B cell (primary cell): ENCODE measurements around the gene CNTNAP4. TPM values are rescaled to one million over a fixed set of nuclear protein-coding genes. Genes with fewer than 3 reads are reported as not detected.

ENCODE experiments used
- ATAC-seq: fragments of 200-7000 bp; cut with Tn5 transposase; one replicate; pipeline ENCODE4 v1.10.0; 2021; ENCODE audit warnings: low read depth, mild to moderate bottlenecking, moderate number of reproducible peaks, moderate library complexity
- CTCF ChIA-PET: fragments of 350-600 bp; sonication (Branson Sonifier 250); formaldehyde crosslinking; loops from one replicate; lab custom pipeline; 2021; ENCODE audit warnings: antibody characterized with exemption, inconsistent platforms; lab: Charles Lee
- POLR2A ChIA-PET: fragments of 350-600 bp; sonication (Branson Sonifier 250); formaldehyde crosslinking; loops from one replicate; lab custom pipeline; 2021; ENCODE audit warnings: antibody characterized with exemption; lab: Charles Lee
- DNase-seq: peaks from one replicate; pipeline ENCODE4 v3.0.0; 2013
- H2AFZ ChIP-seq: 2 replicates; pipeline ENCODE4 v1.6.1; 2012; ENCODE audit warnings: mild to moderate bottlenecking, low read depth, low read length; ENCODE audit not compliant: insufficient read depth, poor library complexity, severe bottlenecking
- H3K27ac ChIP-seq, 2 donors: 1 replicate in 1 of 2; 2 replicates in 1 of 2; pipeline ENCODE4 v1.5.1; 2012 to 2013; ENCODE audit warnings: low read length in 2 of 2, mild to moderate bottlenecking in 2 of 2, moderate library complexity in 1 of 2
- H3K27me3 ChIP-seq, 4 experiments: fragments of 200-600 bp in 1 of 4; sonication (generic) in 1 of 4; replicated peaks in 1 of 4; 1 replicate in 2 of 4; 2 replicates in 2 of 4; pipeline versions ENCODE4 v1.6.1 to v1.7.0; 2013 to 2016; ENCODE audit warnings: low read length in 3 of 4, mild to moderate bottlenecking in 2 of 4, mixed read lengths in 1 of 4, moderate library complexity in 1 of 4; ENCODE audit not compliant: insufficient read depth in 4 of 4, control insufficient read depth in 3 of 4; ENCODE audit errors: control extremely low read depth in 1 of 4
- H3K36me3 ChIP-seq, 2 experiments: replicated peaks in 1 of 2; 1 replicate in 1 of 2; 2 replicates in 1 of 2; pipeline versions ENCODE4 v1.6.1 to v1.7.1; 2013; ENCODE audit warnings: low read length in 1 of 2; ENCODE audit not compliant: insufficient read depth in 2 of 2, control insufficient read depth in 1 of 2; ENCODE audit errors: control extremely low read depth in 1 of 2, extremely low read depth in 1 of 2
- H3K4me1 ChIP-seq, 2 donors: fragments of 200-600 bp in 1 of 2; sonication (generic) in 1 of 2; 1 replicate in 1 of 2; 2 replicates in 1 of 2; pipeline versions ENCODE4 v1.5.1 to v1.6.1; 2013 to 2017; ENCODE audit warnings: low read length in 2 of 2; ENCODE audit not compliant: control insufficient read depth in 2 of 2, insufficient read depth in 2 of 2
- H3K4me2 ChIP-seq: replicated peaks from 2 replicates; pipeline ENCODE3; 2012; ENCODE audit warnings: mild to moderate bottlenecking, low read depth, low read length; ENCODE audit not compliant: poor library complexity, severe bottlenecking
- H3K4me3 ChIP-seq, 5 experiments: fragments of 200-600 bp in 1 of 5; sonication (generic) in 1 of 5; 1 replicate in 3 of 5; 2 replicates in 2 of 5; pipeline versions ENCODE4 v1.5.1 to v1.7.0; 2011 to 2016; ENCODE audit warnings: low read length in 4 of 5, mild to moderate bottlenecking in 4 of 5, low read depth in 2 of 5, control low read depth in 1 of 5, moderate library complexity in 1 of 5; ENCODE audit not compliant: insufficient read depth in 1 of 5; ENCODE audit errors: control extremely low read depth in 1 of 5, extremely low read depth in 1 of 5
- H3K79me2 ChIP-seq: fragments of 200-600 bp; sonication (generic); one replicate; pipeline ENCODE4 v1.6.0; 2016; ENCODE audit warnings: low read length; ENCODE audit not compliant: control insufficient read depth, insufficient read depth
- H3K9ac ChIP-seq: fragments of 200-600 bp; sonication (generic); 2 replicates; pipeline ENCODE4 v1.6.1; 2017; ENCODE audit warnings: mild to moderate bottlenecking, low read length, moderate library complexity
- H3K9me3 ChIP-seq, 3 donors: one replicate each; pipeline versions ENCODE4 v1.6.1 to v1.7.1; 2013; ENCODE audit warnings: low read length in 2 of 3; ENCODE audit not compliant: control insufficient read depth in 2 of 3, insufficient read depth in 1 of 3; ENCODE audit errors: control extremely low read depth in 1 of 3
- H4K20me1 ChIP-seq: 2 replicates; pipeline ENCODE4 v1.6.0; 2012; ENCODE audit warnings: mild to moderate bottlenecking, low read length; ENCODE audit not compliant: insufficient read depth, control insufficient read depth, poor library complexity, severe bottlenecking
- H3K27ac Mint-ChIP-seq: one replicate; pipeline ENCODE4 v1.8.0; 2021; ENCODE audit warnings: mixed read lengths
- H3K27me3 Mint-ChIP-seq: one replicate; pipeline ENCODE4 v1.8.0; 2021; ENCODE audit warnings: mixed read lengths
- H3K4me1 Mint-ChIP-seq: one replicate; pipeline ENCODE4 v1.8.0; 2021; ENCODE audit warnings: mixed read lengths
- H3K4me3 Mint-ChIP-seq: one replicate; pipeline ENCODE4 v1.8.0; 2021; ENCODE audit warnings: mixed read lengths
- H3K9me3 Mint-ChIP-seq: one replicate; pipeline ENCODE4 v1.8.0; 2022; ENCODE audit warnings: mixed read lengths; ENCODE audit not compliant: insufficient read depth
- EZH2 ChIP-seq: IDR thresholded peaks from 2 replicates; pipeline ENCODE4 v1.6.1; 2012; ENCODE audit warnings: borderline replicate concordance, low read depth, mild to moderate bottlenecking, moderate library complexity, low read length; ENCODE audit not compliant: insufficient read depth, poor library complexity, severe bottlenecking
- WGBS: methylation state at CpG from one replicate; pipeline ENCODE4 v1.1.5; 2013; ENCODE audit warnings: missing lambda C conversion rate; ENCODE audit not compliant: insufficient coverage; 5-methylcytosine and 5-hydroxymethylcytosine counted together
- intact Hi-C: fragments of 100-400 bp; cut with micrococcal nuclease; formaldehyde crosslinking; loops from one replicate; pipeline ENCODE4 v1.10.0; 2022
- polyA plus RNA-seq: library from polyadenylated mRNA; depleted of rRNA; stranded (reverse); fragments of >200 nt; gene quantifications from 2 replicates; pipeline ENCODE4 v1.2.3, GENCODE V29; 2012
- total RNA-seq, 2 donors: library from RNA; stranded (reverse); fragments of 120-200 nt in 1 of 2; gene quantifications; 1 replicate in 1 of 2; 2 replicates in 1 of 2; pipeline versions ENCODE4 v1.2.3 to v1.2.4, GENCODE V29; 2013 to 2022
- TF ChIP-seq, protein P1 (sequence below): fragments of 200-600 bp; IDR thresholded peaks from one replicate; pipeline ENCODE4 v1.8.0; 2022; ENCODE audit warnings: antibody characterized with exemption, mild to moderate bottlenecking

The CNTNAP4 gene
- total and polyA plus RNA-seq, 2 donors (not counting 1 experiment from before 2014, with no cell fraction given) = 0.06 TPM; not detected in 1

GRCh38 chr16:76456016-76456415 lies 178.8 kb downstream of the CNTNAP4 start:
- Mint-ChIP-seq H3K4me1 (no peaks in the 10 kb centered on the region), H3K27ac (no peak overlapping the region), H3K27me3 (no peaks in the 10 kb centered on the region), H3K9me3 (no peaks in the 10 kb centered on the region), H3K4me3 (no peak overlapping the region)
- no peak for DNase-seq
- no peak for ATAC-seq
- Histone ChIP-seq H3K36me3 (no peaks in the 10 kb centered on the region), H3K27ac (no peak overlapping the region), H4K20me1 (no peaks in the 10 kb centered on the region), H3K4me2 (no peak overlapping the region), H2AFZ (no peak overlapping the region), H3K4me1 (no peaks in the 10 kb centered on the region), H3K79me2 (no peaks in the 10 kb centered on the region), H3K4me3 (no peak overlapping the region), H3K27me3 (no peaks in the 10 kb centered on the region), H3K9me3 (no peaks in the 10 kb centered on the region), H3K9ac (no peak overlapping the region)
- intact Hi-C loops = no loop called here
- TF ChIP-seq, protein P1, sequence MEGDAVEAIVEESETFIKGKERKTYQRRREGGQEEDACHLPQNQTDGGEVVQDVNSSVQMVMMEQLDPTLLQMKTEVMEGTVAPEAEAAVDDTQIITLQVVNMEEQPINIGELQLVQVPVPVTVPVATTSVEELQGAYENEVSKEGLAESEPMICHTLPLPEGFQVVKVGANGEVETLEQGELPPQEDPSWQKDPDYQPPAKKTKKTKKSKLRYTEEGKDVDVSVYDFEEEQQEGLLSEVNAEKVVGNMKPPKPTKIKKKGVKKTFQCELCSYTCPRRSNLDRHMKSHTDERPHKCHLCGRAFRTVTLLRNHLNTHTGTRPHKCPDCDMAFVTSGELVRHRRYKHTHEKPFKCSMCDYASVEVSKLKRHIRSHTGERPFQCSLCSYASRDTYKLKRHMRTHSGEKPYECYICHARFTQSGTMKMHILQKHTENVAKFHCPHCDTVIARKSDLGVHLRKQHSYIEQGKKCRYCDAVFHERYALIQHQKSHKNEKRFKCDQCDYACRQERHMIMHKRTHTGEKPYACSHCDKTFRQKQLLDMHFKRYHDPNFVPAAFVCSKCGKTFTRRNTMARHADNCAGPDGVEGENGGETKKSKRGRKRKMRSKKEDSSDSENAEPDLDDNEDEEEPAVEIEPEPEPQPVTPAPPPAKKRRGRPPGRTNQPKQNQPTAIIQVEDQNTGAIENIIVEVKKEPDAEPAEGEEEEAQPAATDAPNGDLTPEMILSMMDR = no peak
- no peak for TF ChIP-seq EZH2
- ChIA-PET POLR2A (no interaction called here), CTCF (interaction anchor here (1.2 kb wide), 1 partner anchor 10 kb away, joined by 3 read pairs; no protein-coding TSS in a partner anchor)
- no CpG with 5 or more reads among the region's 5 CpGs for WGBS

- WGBS = no CpG with 5 or more reads among the region's 2 CpGs
- no peak for TF ChIP-seq EZH2
- TF ChIP-seq, protein P1 = no peak
- H2AFZ ChIP-seq = no peak overlapping the region
- no peaks in the 10 kb centered on the region for H3K9me3 ChIP-seq
- H3K4me2 ChIP-seq = no peak overlapping the region
- no peaks in the 10 kb centered on the region for H3K79me2 ChIP-seq
- H3K27me3 ChIP-seq = no peaks in the 10 kb centered on the region
- ATAC-seq (no peak), DNase-seq (no peak)
- POLR2A ChIA-PET = no interaction called here
- H3K27ac ChIP-seq = no peak overlapping the region
- intact Hi-C loops = no loop called here
- no peaks in the 10 kb centered on the region for H3K9me3 Mint-ChIP-seq
- CTCF ChIA-PET = no interaction called here
- H3K4me3 ChIP-seq = no peak overlapping the region
- no peaks in the 10 kb centered on the region for H3K27me3 Mint-ChIP-seq
- H3K9ac ChIP-seq = no peak overlapping the region
- H3K4me1 ChIP-seq = no peaks in the 10 kb centered on the region
- no peak overlapping the region for H3K4me3 Mint-ChIP-seq
- H3K36me3 ChIP-seq = no peaks in the 10 kb centered on the region
- H4K20me1 ChIP-seq = no peaks in the 10 kb centered on the region
- no peak overlapping the region for H3K27ac Mint-ChIP-seq
- H3K4me1 Mint-ChIP-seq = no peaks in the 10 kb centered on the region
Measured at GRCh38 chr16:76459111-76459510, 181.9 kb downstream of the CNTNAP4 start.
